ENCODE results near the gene NUTF2. TPM values are rescaled to one million over a fixed set of nuclear protein-coding genes. Genes with fewer than 3 reads are reported as not detected.
"Not testable (repeated sequence)": the region's sequence is repeated elsewhere in the genome, so short reads cannot be mapped to it uniquely, and the experiment has no call there.

Gene NUTF2
- total RNA-seq, 2 experiments from 2014 or later = 165 to 171 TPM

DNA sequence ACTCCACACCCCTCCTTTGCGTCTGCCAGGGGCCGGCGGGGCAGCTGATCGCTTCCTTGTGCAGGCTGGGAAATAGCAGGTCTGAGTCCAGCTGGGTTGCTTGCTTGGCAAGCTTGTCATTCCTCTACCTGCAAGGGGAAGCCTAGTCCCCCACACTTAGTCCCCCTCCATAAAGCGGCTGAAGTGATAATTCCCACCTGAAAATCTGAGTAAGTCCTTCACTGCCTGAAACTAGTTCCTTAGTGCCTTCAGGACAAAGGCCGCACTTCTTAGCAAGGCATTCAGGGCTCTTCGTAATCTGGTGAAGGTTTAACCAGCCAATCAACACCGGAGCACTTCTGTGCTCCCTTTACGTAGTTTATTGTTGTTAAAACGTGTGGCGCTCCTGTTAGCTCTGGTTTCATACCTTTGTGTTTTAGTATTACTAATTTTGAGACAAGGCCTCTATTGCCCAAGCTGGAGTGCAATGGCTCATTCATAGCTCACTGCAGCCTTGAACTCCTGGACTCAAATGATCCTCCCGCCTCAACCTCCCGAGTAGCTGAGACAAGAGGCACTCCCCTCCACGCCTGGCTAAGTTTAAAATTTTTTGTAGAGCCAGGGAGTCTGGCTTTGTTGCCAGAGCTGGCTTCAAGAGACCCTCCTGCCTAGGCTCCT is 47.1 kb downstream of the NUTF2 start:
- intact Hi-C loops (cut with micrococcal nuclease) = loop anchor here (1.0 to 5.0 kb wide), 6 partner anchors 41 to 582 kb away; partner anchors contain the start of genes ACD, CTCF, NUTF2 and PARD6A
- no peaks in the 10 kb centered on the region for H3K36me3 Mint-ChIP-seq (ENCODE audit: low read depth)
- peaks cover 41% of the 10 kb centered on the region for H3K4me1 Mint-ChIP-seq (ENCODE audit: low read depth)
- peak; percentile 36 for DNase-seq
- no peaks in the 10 kb centered on the region for H3K9me3 Mint-ChIP-seq
- peak overlapping the region; percentile 82 for H3K27ac Mint-ChIP-seq
- no peaks in the 10 kb centered on the region for H3K27me3 Mint-ChIP-seq (ENCODE audit: low read depth)
- peak overlapping the region; percentile 79 for H3K4me3 Mint-ChIP-seq
- CTCF ChIA-PET = interaction anchor here (0.5 to 1.1 kb wide), 5 partner anchors 11 to 154 kb away, joined by 3 to 6 read pairs (median 3); no protein-coding TSS in a partner anchor

- Mint-ChIP-seq H3K4me3 (no peak overlapping the region), H3K9me3 (no peaks in the 10 kb centered on the region), H3K27me3 (ENCODE audit: low read depth) (no peaks in the 10 kb centered on the region), H3K27ac (no peak overlapping the region), H3K36me3 (ENCODE audit: low read depth) (no peaks in the 10 kb centered on the region), H3K4me1 (ENCODE audit: low read depth) (peaks cover 43% of the 10 kb centered on the region)
- no peak for DNase-seq
- intact Hi-C loops (cut with micrococcal nuclease) = no loop called here
- CTCF ChIA-PET = interaction anchor here (0.6 to 2.9 kb wide), 4 partner anchors 13 to 116 kb away, joined by 3 to 13 read pairs (median 3); no protein-coding TSS in a partner anchor
Measured at GRCh38 chr16:67897231-67897630, 50.5 kb downstream of the NUTF2 start.

- H3K27ac Mint-ChIP-seq = no peak overlapping the region
Measured at GRCh38 chr16:67901734-67902133, 55.0 kb downstream of the NUTF2 start.

DNA sequence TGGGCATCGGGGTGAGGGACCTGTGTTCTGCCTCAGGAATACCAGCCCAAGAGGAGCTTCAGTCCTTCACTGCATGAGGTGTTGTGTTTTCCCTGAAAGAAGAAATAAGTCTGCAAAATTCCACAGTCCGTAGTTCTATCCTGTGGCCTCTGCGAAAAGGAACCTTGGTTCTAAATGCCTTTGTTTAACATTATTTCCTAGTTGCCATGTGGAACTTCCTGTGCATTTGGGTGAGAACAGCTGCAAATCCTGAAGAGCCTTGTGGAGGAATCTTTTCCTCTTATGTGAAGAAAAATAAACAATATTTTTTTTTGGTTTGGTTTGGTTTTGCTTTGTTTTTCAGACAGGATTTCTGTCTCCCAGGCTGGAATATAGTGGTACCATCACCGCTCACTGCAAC is 56.1 kb downstream of the NUTF2 start:
- H3K4me1 Mint-ChIP-seq (ENCODE audit: low read depth) = peaks cover 8% of the 10 kb centered on the region
- H3K9me3 Mint-ChIP-seq = no peaks in the 10 kb centered on the region
- H3K36me3 Mint-ChIP-seq (ENCODE audit: low read depth) = no peaks in the 10 kb centered on the region
- H3K27ac Mint-ChIP-seq = no peak overlapping the region
- no peak overlapping the region for H3K4me3 Mint-ChIP-seq
- intact Hi-C loops (cut with micrococcal nuclease) = no loop called here
- DNase-seq = no peak
- H3K27me3 Mint-ChIP-seq (ENCODE audit: low read depth) = no peaks in the 10 kb centered on the region
- CTCF ChIA-PET = interaction anchor here (0.9 kb wide), 1 partner anchor 23 kb away, joined by 4 read pairs; no protein-coding TSS in a partner anchor

More at GRCh38 chr16:67901734-67902133, 55.0 kb downstream of the NUTF2 start:
- CTCF ChIA-PET = no interaction called here
- H3K4me1 Mint-ChIP-seq (ENCODE audit: low read depth) = peaks cover 13% of the 10 kb centered on the region
- H3K27me3 Mint-ChIP-seq (ENCODE audit: low read depth) = no peaks in the 10 kb centered on the region
- H3K36me3 Mint-ChIP-seq (ENCODE audit: low read depth) = no peaks in the 10 kb centered on the region
- H3K9me3 Mint-ChIP-seq = no peaks in the 10 kb centered on the region
- DNase-seq = no peak
- intact Hi-C loops (cut with micrococcal nuclease) = no loop called here
- H3K4me3 Mint-ChIP-seq = no peak overlapping the region

DNA sequence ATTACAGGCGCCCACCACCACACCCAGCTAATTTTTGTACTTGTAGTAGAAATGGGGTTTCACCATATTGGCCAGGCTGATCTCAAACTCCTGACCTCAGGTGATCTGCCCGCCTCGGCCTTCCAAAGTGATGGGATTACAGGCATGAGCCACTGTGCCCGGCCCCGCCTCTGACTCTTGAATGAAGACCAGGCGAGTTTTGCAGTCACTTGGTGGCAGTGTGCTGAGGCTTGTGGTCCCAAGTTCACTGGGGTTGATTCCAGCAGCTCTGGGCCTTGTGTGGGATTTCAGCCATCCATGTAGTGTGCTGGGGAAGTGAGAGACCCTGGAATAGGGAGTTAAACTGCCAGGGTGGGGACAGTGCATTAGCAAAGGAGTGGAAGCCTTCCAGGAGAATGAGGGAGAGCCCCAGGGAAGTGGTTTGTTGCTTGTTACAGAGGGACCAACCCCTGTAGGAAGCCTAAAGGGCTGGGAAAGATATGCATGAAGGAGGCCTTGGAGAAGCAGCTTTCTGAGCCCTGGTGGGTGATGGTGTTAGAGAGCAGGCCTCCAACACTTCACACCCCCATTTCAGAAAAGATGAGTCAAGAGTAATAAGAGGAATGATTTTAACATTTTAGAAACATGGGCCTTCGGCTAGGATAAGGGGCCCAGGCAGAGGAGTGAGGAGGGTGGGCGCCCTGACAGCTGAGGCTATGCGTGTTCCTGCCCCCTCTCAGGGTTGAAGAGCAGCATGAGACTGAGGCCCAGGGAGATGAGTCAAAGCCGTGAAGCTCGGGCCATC is 60.9 kb downstream of the NUTF2 start:
- intact Hi-C loops (cut with micrococcal nuclease) = no loop called here
- H3K27ac Mint-ChIP-seq = no peak overlapping the region
- H3K4me3 Mint-ChIP-seq = no peak overlapping the region
- H3K36me3 Mint-ChIP-seq (ENCODE audit: low read depth) = peaks cover 2% of the 10 kb centered on the region
- H3K9me3 Mint-ChIP-seq = no peaks in the 10 kb centered on the region
- CTCF ChIA-PET = interaction anchor here (0.7 to 1.9 kb wide), 3 partner anchors 17 to 24 kb away, joined by 4 to 6 read pairs (median 5); partner anchors contain the start of gene NRN1L
- H3K27me3 Mint-ChIP-seq (ENCODE audit: low read depth) = no peaks in the 10 kb centered on the region
- DNase-seq = no peak
- H3K4me1 Mint-ChIP-seq (ENCODE audit: low read depth) = peaks cover 21% of the 10 kb centered on the region

- peak overlapping the region; percentile 46 for H3K27ac Mint-ChIP-seq
- no peak for DNase-seq
- no peaks in the 10 kb centered on the region for H3K27me3 Mint-ChIP-seq (ENCODE audit: low read depth)
- peaks cover 2% of the 10 kb centered on the region for H3K36me3 Mint-ChIP-seq (ENCODE audit: low read depth)
- CTCF ChIA-PET = interaction anchor here (1.1 to 1.9 kb wide), 3 partner anchors 16 to 93 kb away, joined by 5 to 6 read pairs (median 5); partner anchors contain the start of gene NRN1L
- H3K4me1 Mint-ChIP-seq (ENCODE audit: low read depth) = peaks cover 21% of the 10 kb centered on the region
- intact Hi-C loops (cut with micrococcal nuclease) = no loop called here
- H3K9me3 Mint-ChIP-seq = no peaks in the 10 kb centered on the region
- H3K4me3 Mint-ChIP-seq = no peak overlapping the region
Measured at GRCh38 chr16:67909056-67909742, 62.5 kb downstream of the NUTF2 start.

DNA sequence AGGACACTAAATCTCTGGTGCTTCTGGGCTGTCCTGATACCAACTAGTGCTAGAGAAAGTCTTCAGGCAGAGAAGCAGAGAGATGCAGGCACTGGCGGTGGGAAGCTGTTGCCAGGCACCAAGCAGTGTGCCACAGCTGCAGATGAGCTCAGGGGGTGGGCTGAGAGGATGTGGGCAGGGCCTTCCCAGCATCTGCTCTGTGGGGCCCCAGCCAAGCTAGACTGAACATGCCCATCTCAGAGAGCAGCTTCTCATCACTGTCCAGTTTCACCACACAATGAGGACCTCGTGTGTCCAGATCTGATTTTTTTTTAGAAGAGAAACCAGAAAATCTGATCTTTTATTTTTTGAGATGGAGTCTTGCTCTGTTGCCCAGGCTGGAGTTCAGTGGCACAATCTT is 63.4 kb downstream of the NUTF2 start:
- Mint-ChIP-seq H3K27me3 (ENCODE audit: low read depth) (no peaks in the 10 kb centered on the region), H3K27ac (peak overlapping the region; percentile 56), H3K4me1 (ENCODE audit: low read depth) (peaks cover 21% of the 10 kb centered on the region), H3K36me3 (ENCODE audit: low read depth) (peaks cover 5% of the 10 kb centered on the region), H3K4me3 (no peak overlapping the region), H3K9me3 (no peaks in the 10 kb centered on the region)
- CTCF ChIA-PET = interaction anchor here (0.7 to 2.3 kb wide), 4 partner anchors 13 to 127 kb away, joined by 3 to 11 read pairs (median 4); partner anchors contain the start of gene NRN1L
- intact Hi-C loops (cut with micrococcal nuclease) = no loop called here
- DNase-seq = peak; percentile 83

GRCh38 chr16:67914758-67915495 is 68.2 kb downstream of the NUTF2 start:
- DNase-seq = no peak
- no peak overlapping the region for H3K27ac Mint-ChIP-seq
- H3K4me3 Mint-ChIP-seq = no peak overlapping the region
- no peaks in the 10 kb centered on the region for H3K27me3 Mint-ChIP-seq (ENCODE audit: low read depth)
- CTCF ChIA-PET = interaction anchor here (0.7 to 2.4 kb wide), 8 partner anchors 14 to 182 kb away, joined by 3 to 6 read pairs (median 4); no protein-coding TSS in a partner anchor
- H3K9me3 Mint-ChIP-seq = no peaks in the 10 kb centered on the region
- intact Hi-C loops (cut with micrococcal nuclease) = loop anchor here (5.0 kb wide), 1 partner anchor 353 kb away; the partner anchor contains the start of gene CTCF
- H3K36me3 Mint-ChIP-seq (ENCODE audit: low read depth) = peaks cover 2% of the 10 kb centered on the region
- H3K4me1 Mint-ChIP-seq (ENCODE audit: low read depth) = peaks cover 37% of the 10 kb centered on the region

DNA sequence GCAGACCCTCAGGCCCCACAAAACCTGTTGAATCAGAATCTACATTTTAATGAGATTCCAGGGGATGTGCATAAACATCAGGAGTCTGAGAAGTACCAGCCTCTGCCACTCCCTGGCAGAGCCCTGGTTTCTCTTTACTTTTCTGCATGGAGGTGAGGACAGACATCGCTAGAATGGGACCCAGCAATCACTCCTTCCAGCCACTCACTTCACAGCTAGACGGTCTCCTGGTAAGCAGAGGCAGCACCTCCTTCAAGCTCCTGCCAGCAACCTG is 68.7 kb downstream of the NUTF2 start:
- H3K27ac Mint-ChIP-seq; H3K9me3 Mint-ChIP-seq; H3K36me3 Mint-ChIP-seq (ENCODE audit: low read depth); H3K4me3 Mint-ChIP-seq; H3K27me3 Mint-ChIP-seq (ENCODE audit: low read depth); DNase-seq: not testable (repeated sequence)
- intact Hi-C loops (cut with micrococcal nuclease) = loop anchor here (5.0 kb wide), 1 partner anchor 353 kb away; the partner anchor contains the start of gene CTCF
- H3K4me1 Mint-ChIP-seq (ENCODE audit: low read depth) = peaks cover 32% of the 10 kb centered on the region
- CTCF ChIA-PET = interaction anchor here (0.7 to 2.4 kb wide), 6 partner anchors 26 to 138 kb away, joined by 3 to 6 read pairs (median 4); no protein-coding TSS in a partner anchor

DNA sequence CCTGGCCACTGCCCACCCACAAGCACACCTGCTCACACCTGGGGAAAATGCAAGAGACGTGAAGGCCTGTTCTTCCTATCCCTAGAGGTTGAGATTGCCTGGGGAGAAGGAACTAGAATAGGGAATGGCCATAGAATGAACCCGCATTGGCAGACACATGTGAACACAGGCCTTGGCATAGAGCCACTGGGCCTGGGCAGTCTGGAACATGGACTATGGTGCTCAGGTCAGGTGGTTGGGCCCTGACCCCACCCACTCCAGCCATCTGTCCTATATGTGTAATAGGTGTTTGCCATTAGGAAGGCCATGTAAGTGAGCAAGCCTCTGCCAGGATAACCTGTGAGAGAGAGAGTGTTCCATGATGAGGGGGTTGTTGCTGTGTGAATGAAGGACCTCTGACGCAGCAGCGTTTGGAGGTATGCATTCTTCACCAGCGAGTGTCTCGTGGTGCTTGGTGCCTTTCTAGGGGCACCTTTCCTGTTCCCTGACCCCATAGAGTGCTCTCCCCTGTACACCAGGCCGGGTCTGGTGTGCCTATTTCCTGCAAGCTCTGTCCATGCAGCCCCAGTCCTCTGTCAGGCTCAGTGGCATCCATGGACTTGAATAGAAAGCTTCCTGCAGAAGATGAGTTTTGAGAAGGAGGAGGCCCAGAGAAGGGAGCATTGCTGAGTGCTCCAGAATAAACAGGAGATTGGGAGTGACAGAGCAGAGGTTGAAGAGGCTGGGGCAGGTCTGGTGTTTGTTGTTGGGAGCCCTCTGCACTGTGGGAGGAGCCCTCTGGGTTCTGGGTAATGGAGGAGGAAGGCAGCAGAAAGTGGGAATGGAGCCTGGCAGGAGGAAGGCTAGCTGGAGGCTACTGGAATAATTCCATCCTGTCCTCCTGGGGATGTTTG is 69.3 kb downstream of the NUTF2 start:
- CTCF ChIA-PET = interaction anchor here (1.0 to 4.7 kb wide), 4 partner anchors 28 to 125 kb away, joined by 3 to 25 read pairs (median 4); partner anchors contain the start of gene NRN1L
- peaks cover 2% of the 10 kb centered on the region for H3K36me3 Mint-ChIP-seq (ENCODE audit: low read depth)
- no peak overlapping the region for H3K4me3 Mint-ChIP-seq
- no peak for DNase-seq
- H3K27ac Mint-ChIP-seq = peak overlapping the region; percentile 27
- intact Hi-C loops (cut with micrococcal nuclease) = loop anchor here (5.0 kb wide), 1 partner anchor 354 kb away; the partner anchor contains the start of gene CTCF
- H3K27me3 Mint-ChIP-seq (ENCODE audit: low read depth) = no peaks in the 10 kb centered on the region
- H3K9me3 Mint-ChIP-seq = no peaks in the 10 kb centered on the region
- H3K4me1 Mint-ChIP-seq (ENCODE audit: low read depth) = peaks cover 28% of the 10 kb centered on the region

All from activated naive CD4-positive, alpha-beta T cell treated with anti-CD3 and anti-CD28 coated beads for 36 hours (primary cell).